ENCODE data around the gene TERF2IP.

The TERF2IP gene, protein sequence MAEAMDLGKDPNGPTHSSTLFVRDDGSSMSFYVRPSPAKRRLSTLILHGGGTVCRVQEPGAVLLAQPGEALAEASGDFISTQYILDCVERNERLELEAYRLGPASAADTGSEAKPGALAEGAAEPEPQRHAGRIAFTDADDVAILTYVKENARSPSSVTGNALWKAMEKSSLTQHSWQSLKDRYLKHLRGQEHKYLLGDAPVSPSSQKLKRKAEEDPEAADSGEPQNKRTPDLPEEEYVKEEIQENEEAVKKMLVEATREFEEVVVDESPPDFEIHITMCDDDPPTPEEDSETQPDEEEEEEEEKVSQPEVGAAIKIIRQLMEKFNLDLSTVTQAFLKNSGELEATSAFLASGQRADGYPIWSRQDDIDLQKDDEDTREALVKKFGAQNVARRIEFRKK

GRCh38 chr16:75647492-75648264 lies at the start of gene TERF2IP, which contains the start of gene KARS1:
TERF2IP (plus strand) TSS chr16:75647773; CDS start chr16:75647883, 110 bp downstream.
KARS1 (minus strand) TSS chr16:75647665; CDS start chr16:75647639, 26 bp downstream.
- DNase-seq = peak; percentile 94

- DNase-seq = no peak
Observed at GRCh38 chr16:75599452-75600277, 47.9 kb upstream of the TERF2IP start.

- DNase-seq = no peak
Observed at GRCh38 chr16:75603241-75603640, 44.3 kb upstream of the TERF2IP start.

DNA sequence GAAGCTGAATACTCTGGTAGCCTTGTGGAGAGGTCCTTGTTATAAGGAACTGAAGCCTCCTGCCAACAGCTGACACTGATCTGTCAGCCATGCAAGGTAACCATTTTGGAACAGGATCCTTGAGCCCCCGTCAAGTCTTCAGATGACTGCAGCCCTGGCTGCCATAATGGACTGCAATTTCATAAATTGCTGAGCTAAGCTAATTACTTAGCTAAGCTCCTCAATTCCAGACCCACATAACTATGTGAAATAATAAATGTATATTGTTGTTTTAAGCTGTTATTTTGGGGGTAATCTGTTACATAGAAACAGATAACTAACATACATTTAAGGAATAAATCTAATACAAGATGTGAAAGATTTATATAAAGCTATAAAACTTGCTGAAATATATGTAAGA lies 41.1 kb upstream of the TERF2IP start:
- no peak for DNase-seq

DNA sequence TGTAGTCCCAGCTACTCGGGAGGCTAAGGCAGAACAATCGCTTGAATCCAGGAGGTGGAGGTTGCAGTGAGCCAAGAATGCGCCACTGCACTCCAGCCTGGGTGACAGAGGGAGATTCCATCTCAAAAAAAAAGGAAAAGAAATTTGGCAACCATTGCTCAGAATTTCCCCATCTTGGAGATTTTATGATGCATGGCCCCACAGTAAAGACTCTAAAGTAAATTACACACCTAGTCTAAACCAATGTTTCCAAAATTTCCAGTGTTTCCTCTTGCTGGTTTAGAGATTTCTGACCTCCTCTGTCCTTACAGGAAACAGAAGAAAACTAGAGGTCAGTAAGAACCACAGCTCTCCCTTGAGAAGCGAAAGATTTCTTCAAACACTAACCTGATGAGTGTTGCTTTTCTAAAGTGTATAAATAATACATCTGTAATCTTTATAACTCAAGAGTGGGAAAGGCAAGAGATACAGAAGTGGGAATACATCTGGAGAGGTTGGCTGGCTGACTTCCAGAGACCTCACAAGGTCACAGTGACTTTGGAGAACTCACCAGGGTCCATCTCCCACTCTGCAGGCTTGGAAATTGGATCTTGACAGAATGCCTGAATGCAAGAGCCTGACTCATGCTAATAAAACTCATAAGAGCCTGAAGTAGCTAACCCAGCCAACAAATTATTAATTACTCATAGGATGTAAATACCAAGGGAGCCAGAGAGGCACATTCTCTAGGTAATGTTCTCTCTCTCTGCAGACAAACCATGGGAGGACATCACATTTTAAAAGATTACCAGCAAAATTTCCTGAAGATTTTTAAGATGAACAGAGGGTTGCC lies 33.3 kb upstream of the TERF2IP start:
- DNase-seq = no peak

DNA sequence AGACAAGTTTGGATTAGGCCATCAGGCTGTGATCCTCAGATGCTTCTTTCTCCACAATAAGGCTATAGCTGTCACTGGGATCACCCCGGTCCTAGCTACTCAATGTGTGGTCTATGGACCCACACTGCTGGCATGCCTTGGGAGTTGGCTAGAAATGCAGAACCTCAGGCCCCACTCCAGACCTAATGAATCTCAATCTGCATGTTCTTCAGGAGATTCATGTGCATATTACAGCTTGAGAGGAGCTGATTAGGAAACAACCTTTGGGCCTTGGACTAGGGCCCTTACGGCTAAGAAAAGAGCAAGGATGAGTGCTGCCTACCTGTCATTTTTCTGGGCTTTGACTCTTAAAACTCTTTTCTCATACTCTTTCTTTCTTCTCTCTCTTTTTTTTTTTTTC lies 32.0 kb upstream of the TERF2IP start:
- no peak for DNase-seq

DNA sequence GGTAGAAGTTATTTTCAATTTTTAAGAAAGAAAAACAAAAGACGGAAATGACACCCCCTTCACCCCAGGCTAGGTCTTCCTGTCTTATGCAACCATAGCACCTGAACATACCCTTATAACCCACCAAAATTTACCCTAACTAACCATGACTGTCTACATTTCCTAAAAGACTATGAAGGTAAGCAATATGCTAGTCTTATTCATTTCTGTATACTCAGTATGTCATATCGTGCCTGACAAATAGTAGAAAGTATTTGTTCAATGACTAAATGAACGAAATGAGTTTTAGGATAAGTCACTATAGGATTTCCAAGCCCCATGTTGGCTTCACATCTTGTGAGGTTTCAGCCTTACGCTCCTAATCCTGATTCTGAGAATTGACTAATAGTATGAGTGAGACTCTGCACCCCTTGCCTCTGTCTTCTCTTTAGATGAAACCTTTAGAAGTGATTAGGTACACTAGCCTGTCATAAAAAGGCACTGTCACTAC lies 31.0 kb upstream of the TERF2IP start:
- DNase-seq = no peak

DNA sequence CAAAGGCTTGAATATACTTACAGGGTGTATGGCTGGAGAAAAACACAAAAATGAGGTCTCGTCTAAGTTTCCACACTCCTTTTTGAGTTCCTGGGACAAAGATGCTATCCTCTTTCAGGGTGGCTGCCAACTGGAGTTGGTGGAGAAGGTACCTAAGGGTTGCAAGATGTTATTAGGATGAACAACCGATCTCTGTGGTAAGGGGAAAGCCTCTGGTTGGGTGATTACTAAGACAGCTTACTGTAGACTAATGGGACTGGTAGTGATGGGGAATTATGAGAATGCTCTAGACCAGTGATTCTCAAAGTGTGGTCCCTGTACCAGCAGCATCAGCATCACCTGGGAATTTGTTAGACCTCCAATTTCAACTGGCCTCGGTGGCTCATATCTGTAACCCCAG lies 30.5 kb upstream of the TERF2IP start:
- no peak for DNase-seq

GRCh38 chr16:75618780-75619179 lies 28.8 kb upstream of the TERF2IP start:
- no peak for DNase-seq

GRCh38 chr16:75620326-75621169 lies 27.0 kb upstream of the TERF2IP start:
- DNase-seq = peak; percentile 73

DNA sequence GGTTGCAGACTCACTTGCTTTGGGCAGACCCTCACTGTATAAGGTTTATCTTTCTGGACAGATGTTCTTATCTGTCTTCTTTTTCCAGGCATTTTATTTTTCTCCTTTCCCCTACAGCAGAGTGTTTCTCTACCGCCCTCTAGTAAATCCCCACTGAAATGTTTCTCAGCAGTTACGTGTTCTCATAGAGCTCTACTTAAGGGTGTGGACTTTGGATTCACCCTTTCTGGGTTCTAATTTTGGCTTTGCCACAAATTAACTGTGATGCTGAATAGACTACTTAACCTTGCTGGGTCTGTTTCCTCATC lies 26.4 kb upstream of the TERF2IP start:
- peak; percentile 93 for DNase-seq

DNA sequence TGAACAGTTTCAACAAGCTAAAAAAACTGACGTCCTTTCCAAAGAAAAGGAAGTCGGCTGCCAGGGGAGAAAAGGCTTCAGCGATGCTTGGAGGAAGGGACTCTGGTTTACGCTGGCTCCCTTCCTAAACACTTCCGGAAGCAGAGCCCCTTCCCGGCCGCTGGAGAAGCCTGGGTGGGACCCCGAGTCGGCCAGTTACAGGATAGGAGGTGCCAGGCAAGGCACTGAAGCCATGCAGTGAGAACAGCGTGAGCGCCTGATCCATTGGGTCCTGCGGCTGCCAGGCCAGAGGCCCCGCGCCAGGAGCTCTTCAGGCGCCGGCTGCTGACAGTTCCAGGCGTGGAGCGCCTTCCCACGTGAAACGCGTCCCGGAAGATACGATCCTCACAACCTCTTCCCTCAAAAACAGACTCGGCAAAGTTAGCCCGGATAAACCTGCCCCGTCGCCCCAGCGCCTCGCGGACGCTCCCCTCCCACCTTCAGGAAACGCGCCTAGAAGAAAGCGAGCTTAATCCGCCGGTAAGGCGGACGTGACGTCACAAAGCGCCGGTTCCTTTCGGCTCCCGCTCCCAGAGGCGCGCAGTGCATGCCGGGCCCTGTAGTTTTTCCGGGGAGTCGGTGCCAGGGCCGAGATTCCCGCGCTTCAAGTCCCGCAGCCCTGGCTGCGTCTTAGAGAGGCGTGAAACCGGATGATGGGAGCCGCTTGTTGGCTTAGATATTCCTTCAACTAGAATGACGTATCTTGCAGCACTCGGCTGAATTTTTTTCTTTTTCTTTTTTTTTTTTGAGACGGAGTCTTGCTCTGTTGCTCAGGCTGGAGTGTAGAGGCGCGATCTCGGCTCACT lies 24.6 kb upstream of the TERF2IP start, which contains the start of gene ADAT1:
Gene ADAT1, minus strand, starts transcription at position 521 of the 845 bp plus-strand sequence. CDS start 2,482 bp downstream, outside the sequence.
- DNase-seq = peak; percentile 98

DNA sequence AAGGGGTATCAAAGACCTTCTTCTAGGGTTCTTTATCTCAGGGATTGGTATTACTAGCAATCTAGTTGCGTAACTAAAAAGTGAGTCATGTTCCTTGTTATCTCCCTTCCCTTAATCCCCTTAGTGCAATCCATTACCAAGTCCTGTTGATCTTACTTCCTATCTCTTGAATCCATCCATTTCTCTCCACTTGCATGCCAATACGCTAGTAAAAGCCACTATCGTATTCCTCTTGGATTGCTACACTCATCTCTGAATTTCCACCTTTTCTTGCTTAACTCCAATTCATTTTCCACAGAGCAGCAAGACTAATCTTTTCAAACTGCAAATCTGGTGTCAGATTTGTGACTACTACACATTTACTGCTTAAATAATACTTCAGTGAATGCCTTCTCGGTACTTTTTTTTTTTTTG lies 22.6 kb upstream of the TERF2IP start:
- DNase-seq = no peak

GRCh38 chr16:75626806-75627205 lies 20.8 kb upstream of the TERF2IP start:
- DNase-seq = no peak

DNA sequence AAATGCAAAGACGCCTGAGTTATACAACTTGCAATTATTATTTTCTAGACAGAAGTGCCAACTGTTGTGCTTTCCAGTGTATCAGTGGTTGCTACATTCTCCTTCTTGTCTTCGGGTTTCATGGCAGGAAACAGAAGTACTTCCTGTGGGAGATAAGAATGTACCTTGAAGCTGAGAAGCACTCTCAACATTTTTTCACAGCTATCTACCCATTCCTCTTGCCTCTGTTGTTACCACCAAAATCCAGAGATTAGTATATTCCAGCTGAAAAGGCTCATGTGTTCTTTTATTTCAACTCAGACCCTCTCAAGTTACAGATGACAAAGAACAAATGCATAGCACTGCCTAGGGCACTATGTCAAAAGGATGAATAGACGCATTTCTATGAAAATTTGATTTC lies 19.7 kb upstream of the TERF2IP start:
- peak; percentile 61 for DNase-seq

- DNase-seq = no peak
Observed at GRCh38 chr16:75628351-75628750, 19.2 kb upstream of the TERF2IP start.

DNA sequence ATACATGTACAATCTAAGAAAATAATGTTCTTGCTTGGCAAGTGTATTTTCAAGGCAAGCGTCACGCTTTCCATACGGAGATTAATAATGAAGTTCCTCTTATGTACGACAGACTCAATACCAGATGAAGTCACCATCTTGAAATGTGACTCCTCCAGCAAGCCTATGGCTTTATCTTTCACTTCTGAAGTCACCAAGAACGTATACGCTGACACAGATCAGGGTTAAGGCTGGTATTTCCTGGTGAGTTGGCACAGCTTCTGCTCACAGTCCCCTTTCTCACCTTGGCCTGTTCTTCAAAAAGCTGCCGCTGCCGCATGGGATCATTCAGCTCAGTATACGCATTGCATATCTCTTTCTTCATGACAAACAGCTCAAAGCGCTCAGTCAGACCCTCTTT lies 18.4 kb upstream of the TERF2IP start:
- no peak for DNase-seq

GRCh38 chr16:75630052-75630451 lies 17.5 kb upstream of the TERF2IP start:
- DNase-seq = no peak

GRCh38 chr16:75632857-75633256 lies 14.7 kb upstream of the TERF2IP start:
- no peak for DNase-seq

GRCh38 chr16:75635036-75635435 lies 12.5 kb upstream of the TERF2IP start:
- no peak for DNase-seq
